Gastrocnemius medialis (tissue), 4 donors: ENCODE results near the gene NTN3.

Experiments used
- CTCF ChIP-seq, 5 experiments: fragments of 450-650 bp in 3 of 5; fragments of 200-600 bp in 2 of 5; sonication (generic) in 2 of 5; IDR thresholded peaks in 4 of 5; conservative IDR thresholded peaks in 1 of 5; 1 replicate in 4 of 5; 2 replicates in 1 of 5; pipeline ENCODE4 v1.5.1; 2016 to 2019; ENCODE audit warnings: antibody characterized with exemption in 5 of 5, mild to moderate bottlenecking in 3 of 5, moderate library complexity in 3 of 5
- POLR2A ChIP-seq, 2 donors: fragments of 450-650 bp; IDR thresholded peaks; one replicate each; pipeline ENCODE4 v1.6.1; 2017; ENCODE audit warnings: antibody characterized with exemption in 2 of 2, mild to moderate bottlenecking in 2 of 2, moderate library complexity in 2 of 2

- TF ChIP-seq CTCF (IDR thresholded peaks at IDR 0.05 in 4 of 5, conservative IDR thresholded peaks at IDR 0.05 in 1 of 5): no peak
- TF ChIP-seq POLR2A (IDR thresholded peaks at IDR 0.05): no peak
These were observed 5.2 kb downstream of the NTN3 start for GRCh38 chr16:2476345-2476720.
